NB4 (cell line): ENCODE data around the gene BRINP2.

Source experiments
- DNase-seq: peaks from one replicate; pipeline ENCODE4 v3.0.0; 2010; ENCODE audit warnings: low read depth
- H3K4me3 ChIP-seq: one replicate; pipeline ENCODE4 v1.5.1; 2011; ENCODE audit warnings: mild to moderate bottlenecking, low read depth, low read length, moderate library complexity
- CTCF ChIP-seq: IDR thresholded peaks from one replicate; pipeline ENCODE4 v1.5.1; 2012; ENCODE audit warnings: low read depth, low read length
- MAX ChIP-seq: IDR thresholded peaks from 2 replicates; pipeline ENCODE4 v1.6.1; 2011; ENCODE audit warnings: low read depth, low read length
- MYC ChIP-seq: IDR thresholded peaks from 2 replicates; pipeline ENCODE4 v1.6.1; 2011; ENCODE audit warnings: low read depth, low read length
- POLR2A ChIP-seq: IDR thresholded peaks from 2 replicates; pipeline ENCODE4 v1.6.1; 2011; ENCODE audit warnings: mild to moderate bottlenecking; ENCODE audit not compliant: insufficient read length; ENCODE audit errors: extremely low read depth

Gene BRINP2

GRCh38 chr1:177246710-177247580 is 76.2 kb downstream of the BRINP2 start:
- no peak overlapping the region for H3K4me3 ChIP-seq
- DNase-seq: no peak
- no peak for TF ChIP-seq CTCF
- TF ChIP-seq MAX: no peak

- no peak for DNase-seq
- H3K4me3 ChIP-seq: no peak overlapping the region
- no peak for TF ChIP-seq CTCF
- TF ChIP-seq MYC: no peak
- TF ChIP-seq MAX: no peak
- TF ChIP-seq POLR2A: no peak
These were observed 76.9 kb downstream of the BRINP2 start for GRCh38 chr1:177247623-177248176.

- no peak overlapping the region for H3K4me3 ChIP-seq
- no peak for DNase-seq
- no peak for TF ChIP-seq MYC
- TF ChIP-seq CTCF: no peak
- TF ChIP-seq POLR2A: no peak
- TF ChIP-seq MAX: no peak
These were observed 77.5 kb downstream of the BRINP2 start for GRCh38 chr1:177248258-177248657.

GRCh38 chr1:177249231-177249630 is 78.5 kb downstream of the BRINP2 start:
- TF ChIP-seq POLR2A: no peak
- DNase-seq: no peak
- no peak overlapping the region for H3K4me3 ChIP-seq

- no peak for TF ChIP-seq MAX
- TF ChIP-seq POLR2A: no peak
- no peak for TF ChIP-seq MYC
- no peak for TF ChIP-seq CTCF
- no peak for DNase-seq
- no peak overlapping the region for H3K4me3 ChIP-seq
These were observed 82.1 kb downstream of the BRINP2 start for GRCh38 chr1:177252877-177253276.

- TF ChIP-seq POLR2A (no peak), MAX (no peak), CTCF (no peak), MYC (no peak)
- no peak for DNase-seq
- H3K4me3 ChIP-seq: no peak overlapping the region
These were observed 84.7 kb downstream of the BRINP2 start for GRCh38 chr1:177255411-177255810.
